Activated CD4-positive, alpha-beta memory T cell treated with anti-CD3 and anti-CD28 coated beads for 36 hours (primary cell): ENCODE data around the gene TMEM243. TPM values are rescaled to one million over a fixed set of nuclear protein-coding genes. Genes with fewer than 3 reads are reported as not detected.
"Not testable (repeated sequence)": the region's sequence is repeated elsewhere in the genome, so short reads cannot be mapped to it uniquely, and the experiment has no call there.

Source experiments
- CTCF ChIA-PET: fragments of 350-600 bp; sonication (Branson Sonifier 250); formaldehyde crosslinking; loops from one replicate; lab custom pipeline; 2021; ENCODE audit warnings: antibody characterized with exemption, inconsistent platforms; lab: Charles Lee
- POLR2A ChIA-PET: fragments of 350-600 bp; sonication (Branson Sonifier 250); formaldehyde crosslinking; loops from one replicate; lab custom pipeline; 2021; ENCODE audit warnings: antibody characterized with exemption; lab: Charles Lee
- DNase-seq: peaks from one replicate; pipeline ENCODE4 v3.0.0-alpha.2; 2020
- H3K27ac Mint-ChIP-seq: one replicate; pipeline ENCODE4 v1.8.0; 2021; ENCODE audit warnings: mixed read lengths
- H3K27me3 Mint-ChIP-seq: one replicate; pipeline ENCODE4 v1.8.0; 2021; ENCODE audit warnings: mixed read lengths
- H3K36me3 Mint-ChIP-seq: one replicate; pipeline ENCODE4 v1.8.0; 2021; ENCODE audit warnings: mixed read lengths
- H3K4me1 Mint-ChIP-seq: one replicate; pipeline ENCODE4 v1.8.0; 2021; ENCODE audit warnings: low read depth, mixed read lengths
- H3K4me3 Mint-ChIP-seq: one replicate; pipeline ENCODE4 v1.8.0; 2021; ENCODE audit warnings: mild to moderate bottlenecking, mixed read lengths
- H3K9me3 Mint-ChIP-seq: one replicate; pipeline ENCODE4 v1.8.0; 2021; ENCODE audit warnings: mixed read lengths
- intact Hi-C: fragments of 100-400 bp; cut with micrococcal nuclease; formaldehyde crosslinking; loops from one replicate; pipeline ENCODE4 v1.15.1; 2023
- total RNA-seq, 2 experiments: library from RNA; stranded (reverse); gene quantifications; one replicate each; pipeline ENCODE4 v1.2.3, GENCODE V29; 2021

Gene TMEM243
- total RNA-seq, 2 experiments from 2014 or later: 44.7 to 47.8 TPM

DNA sequence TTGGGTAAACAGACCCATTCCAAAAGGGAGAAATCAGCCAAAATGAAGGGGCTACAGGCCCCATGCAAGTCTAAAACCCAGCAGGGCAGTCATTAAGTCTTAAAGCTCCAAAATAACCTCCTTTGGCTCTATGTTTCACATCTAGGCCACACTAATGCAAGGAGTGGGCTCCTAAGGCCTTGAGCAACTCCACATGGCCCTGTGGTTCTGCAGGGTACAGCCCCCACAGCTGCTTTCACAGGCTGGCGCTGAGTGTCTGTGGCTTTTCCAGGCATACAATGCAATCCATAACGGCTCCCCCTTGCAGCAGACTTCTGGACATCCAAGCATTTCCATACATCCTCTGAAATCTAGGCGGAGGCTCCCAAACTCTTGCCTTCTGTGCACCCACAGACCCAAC, 9.0 kb downstream of the TMEM243 start:
- Mint-ChIP-seq H3K27ac (peak overlapping the region; percentile 19), H3K4me3 (no peak overlapping the region), H3K27me3 (no peaks in the 10 kb centered on the region), H3K4me1 (peaks cover 77% of the 10 kb centered on the region), H3K9me3 (peaks cover 20% of the 10 kb centered on the region), H3K36me3 (peaks cover 55% of the 10 kb centered on the region)
- POLR2A ChIA-PET: no interaction called here
- intact Hi-C loops: no loop called here
- CTCF ChIA-PET: no interaction called here
- DNase-seq: no peak

- CTCF ChIA-PET: no interaction called here
- POLR2A ChIA-PET: no interaction called here
- H3K4me1 Mint-ChIP-seq: peaks cover 68% of the 10 kb centered on the region
- DNase-seq: no peak
- peaks cover 31% of the 10 kb centered on the region for H3K9me3 Mint-ChIP-seq
- no peaks in the 10 kb centered on the region for H3K27me3 Mint-ChIP-seq
- H3K4me3 Mint-ChIP-seq: no peak overlapping the region
- no peak overlapping the region for H3K27ac Mint-ChIP-seq
- intact Hi-C loops: no loop called here
- peaks cover 61% of the 10 kb centered on the region for H3K36me3 Mint-ChIP-seq
Observed at GRCh38 chr7:87209295-87209924, 10.1 kb downstream of the TMEM243 start.

- Mint-ChIP-seq H3K4me1 (peaks cover 64% of the 10 kb centered on the region), H3K4me3 (no peak overlapping the region), H3K27ac (no peak overlapping the region), H3K9me3 (peaks cover 50% of the 10 kb centered on the region), H3K36me3 (peaks cover 74% of the 10 kb centered on the region), H3K27me3 (no peaks in the 10 kb centered on the region)
- no peak for DNase-seq
- POLR2A ChIA-PET: no interaction called here
- intact Hi-C loops: no loop called here
- CTCF ChIA-PET: no interaction called here
Observed at GRCh38 chr7:87206361-87206760, 13.2 kb downstream of the TMEM243 start.

DNA sequence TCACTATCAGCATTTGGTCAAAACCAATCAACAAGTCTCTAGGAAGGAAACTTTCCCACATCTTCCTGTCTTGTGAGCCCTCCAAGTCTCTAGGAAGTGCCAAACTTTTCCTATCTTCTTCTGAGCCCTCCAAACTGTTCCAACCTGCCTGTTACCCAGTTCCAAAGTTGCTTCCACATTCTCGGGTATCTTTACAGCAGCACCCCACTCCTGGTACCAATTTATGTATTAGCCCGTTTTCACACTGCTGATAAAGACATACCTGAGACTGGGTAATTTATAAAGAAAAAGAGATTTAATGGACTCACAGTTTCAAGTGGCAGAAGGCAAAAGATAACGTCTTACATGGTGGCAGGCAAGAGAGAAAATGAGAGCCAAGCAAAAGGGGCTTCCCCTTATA, 13.8 kb downstream of the TMEM243 start:
- H3K27me3 Mint-ChIP-seq, POLR2A ChIA-PET, H3K4me3 Mint-ChIP-seq, H3K27ac Mint-ChIP-seq, CTCF ChIA-PET, DNase-seq, intact Hi-C loops: not testable (repeated sequence)
- H3K36me3 Mint-ChIP-seq: peaks cover 78% of the 10 kb centered on the region
- peaks cover 64% of the 10 kb centered on the region for H3K4me1 Mint-ChIP-seq
- H3K9me3 Mint-ChIP-seq: peaks cover 50% of the 10 kb centered on the region

DNA sequence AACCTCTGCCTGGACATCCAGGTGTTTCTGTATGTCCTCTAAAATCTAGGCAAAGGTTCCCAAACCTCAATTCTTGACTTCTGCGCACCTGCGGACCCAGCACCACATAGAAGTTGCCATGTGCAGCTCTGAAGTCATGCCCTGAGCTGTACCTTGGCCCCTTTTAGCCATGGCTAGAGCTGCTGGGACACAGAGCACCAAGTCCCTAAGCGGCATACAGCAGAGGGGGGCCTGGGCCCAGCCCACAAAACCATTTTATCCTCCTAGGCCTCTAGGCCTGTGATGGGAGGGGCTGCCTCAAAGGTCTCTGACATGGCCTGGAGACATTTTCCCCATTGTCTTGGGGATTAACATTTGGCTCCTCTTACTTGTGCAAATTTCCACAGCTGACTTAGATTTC, 14.6 kb downstream of the TMEM243 start:
- H3K4me3 Mint-ChIP-seq: no peak overlapping the region
- H3K36me3 Mint-ChIP-seq: peaks cover 83% of the 10 kb centered on the region
- DNase-seq: no peak
- H3K4me1 Mint-ChIP-seq: peaks cover 66% of the 10 kb centered on the region
- H3K27me3 Mint-ChIP-seq: no peaks in the 10 kb centered on the region
- peaks cover 50% of the 10 kb centered on the region for H3K9me3 Mint-ChIP-seq
- CTCF ChIA-PET: no interaction called here
- POLR2A ChIA-PET: interaction anchor here (0.8 kb wide), 1 partner anchor 12 kb away, joined by 3 read pairs; no protein-coding TSS in a partner anchor
- intact Hi-C loops: no loop called here
- no peak overlapping the region for H3K27ac Mint-ChIP-seq

DNA sequence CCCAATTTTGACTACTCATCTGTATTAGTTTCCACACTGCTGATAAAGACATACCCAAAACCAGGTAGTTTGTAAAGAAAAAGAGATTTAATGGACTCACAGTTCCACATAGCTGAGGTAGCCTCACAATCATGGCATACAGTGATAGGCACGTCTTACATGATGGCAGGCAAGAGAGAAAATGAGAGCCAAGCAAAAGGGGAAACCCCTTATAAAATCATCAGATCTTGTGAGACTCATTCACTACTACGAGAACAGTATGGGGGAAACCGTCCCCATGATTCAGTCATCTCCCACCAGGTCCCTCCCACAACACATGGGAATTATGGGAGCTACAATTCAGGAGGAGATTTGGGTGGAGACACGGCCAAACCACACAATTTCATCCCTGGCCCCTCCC, 15.6 kb downstream of the TMEM243 start:
- DNase-seq, H3K4me3 Mint-ChIP-seq, intact Hi-C loops, H3K27me3 Mint-ChIP-seq, CTCF ChIA-PET: not testable (repeated sequence)
- Mint-ChIP-seq H3K9me3 (peaks cover 50% of the 10 kb centered on the region), H3K27ac (peak overlapping the region; percentile 25), H3K36me3 (peaks cover 84% of the 10 kb centered on the region), H3K4me1 (peaks cover 68% of the 10 kb centered on the region)
- POLR2A ChIA-PET: interaction anchor here (0.8 to 1.4 kb wide), 5 partner anchors 8 to 52 kb away, joined by 3 to 6 read pairs (median 3); partner anchors contain the start of gene DMTF1

DNA sequence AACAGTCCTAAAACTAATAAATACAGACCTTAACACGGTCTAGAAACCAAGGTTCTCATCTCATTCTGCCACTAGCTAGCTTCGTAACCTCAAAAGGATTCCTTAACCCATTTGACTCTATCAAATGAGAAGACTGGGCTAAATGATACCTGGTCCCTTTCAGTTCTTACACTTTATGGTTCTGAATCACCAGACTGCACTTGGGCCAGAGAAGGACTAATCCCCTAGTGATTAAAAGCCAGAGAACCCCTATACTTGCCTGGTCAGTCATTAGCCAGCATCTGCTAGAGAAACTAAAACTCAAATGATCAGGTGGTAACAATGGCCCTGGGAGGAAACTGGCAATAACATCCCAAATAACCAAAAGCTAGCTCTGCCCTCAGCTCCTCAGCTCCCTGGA, 16.8 kb downstream of the TMEM243 start:
- Mint-ChIP-seq H3K4me3 (no peak overlapping the region), H3K27ac (no peak overlapping the region), H3K36me3 (peaks cover 85% of the 10 kb centered on the region), H3K27me3 (no peaks in the 10 kb centered on the region), H3K9me3 (peaks cover 47% of the 10 kb centered on the region), H3K4me1 (peaks cover 64% of the 10 kb centered on the region)
- ChIA-PET CTCF (interaction anchor here (1.0 kb wide), 1 partner anchor 34 kb away, joined by 3 read pairs; no protein-coding TSS in a partner anchor), POLR2A (interaction anchor here (1.3 kb wide), 1 partner anchor 18 kb away, joined by 5 read pairs; no protein-coding TSS in a partner anchor)
- intact Hi-C loops: no loop called here
- no peak for DNase-seq

- peaks cover 63% of the 10 kb centered on the region for H3K4me1 Mint-ChIP-seq
- peaks cover 44% of the 10 kb centered on the region for H3K9me3 Mint-ChIP-seq
- H3K27ac Mint-ChIP-seq: peak overlapping the region; percentile 44
- no peak for DNase-seq
- POLR2A ChIA-PET: interaction anchor here (0.9 to 1.5 kb wide), 3 partner anchors 10 to 15 kb away, joined by 3 to 7 read pairs (median 7); no protein-coding TSS in a partner anchor
- peaks cover 85% of the 10 kb centered on the region for H3K36me3 Mint-ChIP-seq
- no peak overlapping the region for H3K4me3 Mint-ChIP-seq
- no peaks in the 10 kb centered on the region for H3K27me3 Mint-ChIP-seq
- CTCF ChIA-PET: interaction anchor here (1.0 to 1.4 kb wide), 2 partner anchors 17 to 34 kb away, joined by 3 read pairs; partner anchors contain the start of gene TMEM243
- intact Hi-C loops: no loop called here
Observed at GRCh38 chr7:87202208-87202607, 17.3 kb downstream of the TMEM243 start.

DNA sequence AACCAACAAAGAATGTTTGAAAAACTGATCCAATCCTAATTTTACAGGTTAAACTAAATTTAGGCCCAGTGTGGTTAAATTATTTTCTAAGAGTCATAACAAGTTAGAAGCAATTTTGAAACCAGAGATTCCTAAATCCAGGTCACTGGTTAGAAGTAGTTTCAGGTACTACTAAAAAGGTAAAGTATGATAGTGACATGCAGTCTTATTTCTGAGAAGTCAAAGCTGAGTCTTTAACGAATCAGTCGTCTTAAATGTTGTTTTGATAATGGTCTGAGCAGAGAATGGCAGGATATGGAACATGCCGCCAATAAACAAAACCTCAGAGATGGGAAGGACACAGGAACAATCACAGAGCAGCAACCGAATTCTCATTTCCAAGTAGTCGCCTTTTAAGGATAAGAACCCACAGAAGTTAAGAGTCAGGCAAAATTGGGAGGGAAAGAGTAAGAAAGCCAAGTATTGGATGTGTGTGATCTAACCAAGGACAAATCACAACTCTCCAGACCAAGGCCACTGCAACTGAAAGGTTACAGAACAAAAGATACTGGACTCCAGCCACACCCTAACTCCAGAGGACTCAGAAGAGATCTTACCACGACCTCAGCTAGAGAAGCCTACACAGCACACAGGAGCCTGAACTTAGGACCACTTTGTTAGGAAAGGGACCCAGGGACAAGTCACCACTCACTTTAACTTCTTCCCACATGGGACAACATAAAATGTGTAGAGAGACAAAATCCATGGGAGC, 19.7 kb downstream of the TMEM243 start:
- peaks cover 62% of the 10 kb centered on the region for H3K4me1 Mint-ChIP-seq
- CTCF ChIA-PET: interaction anchor here (1.6 to 2.6 kb wide), 3 partner anchors 17 to 36 kb away, joined by 4 to 8 read pairs (median 7); partner anchors contain the start of gene TMEM243

DNA sequence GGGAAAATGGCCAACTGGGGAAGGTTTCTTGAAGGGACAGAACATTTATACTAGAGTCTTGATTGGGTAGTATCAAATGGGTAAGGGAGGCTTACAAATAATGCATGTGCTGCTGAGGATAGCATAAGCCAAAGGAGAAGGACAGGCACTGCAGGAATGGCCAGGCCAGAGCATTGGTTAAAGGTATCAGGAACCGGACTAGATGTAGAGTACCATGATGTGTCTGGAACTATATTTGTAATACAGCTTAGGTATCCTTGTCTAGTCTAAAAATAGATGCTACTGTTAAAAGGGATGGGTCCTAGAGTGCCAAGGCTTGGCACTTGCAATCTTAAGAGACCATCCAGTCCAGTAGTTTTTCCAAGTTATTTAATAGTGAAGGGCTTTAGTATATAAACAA, 20.3 kb downstream of the TMEM243 start:
- Mint-ChIP-seq H3K36me3 (peaks cover 80% of the 10 kb centered on the region), H3K9me3 (peaks cover 17% of the 10 kb centered on the region), H3K4me1 (peaks cover 61% of the 10 kb centered on the region), H3K27me3 (no peaks in the 10 kb centered on the region), H3K4me3 (no peak overlapping the region), H3K27ac (peak overlapping the region; percentile 63)
- intact Hi-C loops: loop anchor here (1.0 kb wide), 1 partner anchor 18 kb away; no protein-coding TSS in a partner anchor
- POLR2A ChIA-PET: interaction anchor here (1.0 to 2.4 kb wide), 5 partner anchors 7 to 21 kb away, joined by 3 to 13 read pairs (median 4); partner anchors contain the start of gene TMEM243
- CTCF ChIA-PET: interaction anchor here (0.7 to 2.6 kb wide), 4 partner anchors 16 to 37 kb away, joined by 3 to 8 read pairs (median 6); partner anchors contain the start of gene TMEM243
- DNase-seq: no peak

More for the DNA sequence above, 19.7 kb downstream of the TMEM243 start:
- Mint-ChIP-seq H3K36me3 (peaks cover 82% of the 10 kb centered on the region), H3K4me3 (no peak overlapping the region), H3K27ac (peak overlapping the region; percentile 63), H3K9me3 (peaks cover 24% of the 10 kb centered on the region), H3K27me3 (no peaks in the 10 kb centered on the region)
- no peak for DNase-seq
- intact Hi-C loops: loop anchor here (1.0 kb wide), 1 partner anchor 17 kb away; no protein-coding TSS in a partner anchor
- POLR2A ChIA-PET: interaction anchor here (1.1 to 2.4 kb wide), 4 partner anchors 8 to 20 kb away, joined by 3 to 13 read pairs (median 7); partner anchors contain the start of gene TMEM243

- H3K9me3 Mint-ChIP-seq: no peaks in the 10 kb centered on the region
- ChIA-PET POLR2A (no interaction called here), CTCF (no interaction called here)
- peaks cover 69% of the 10 kb centered on the region for H3K36me3 Mint-ChIP-seq
- intact Hi-C loops: no loop called here
- no peak overlapping the region for H3K4me3 Mint-ChIP-seq
- no peaks in the 10 kb centered on the region for H3K27me3 Mint-ChIP-seq
- H3K4me1 Mint-ChIP-seq: peaks cover 33% of the 10 kb centered on the region
- H3K27ac Mint-ChIP-seq: peak overlapping the region; percentile 49
- DNase-seq: no peak
Observed at GRCh38 chr7:87193912-87194311, 25.6 kb downstream of the TMEM243 start.
